ENCODE measurements around the gene NAIF1. TPM values are rescaled to one million over a fixed set of nuclear protein-coding genes. Genes with fewer than 3 reads are reported as not detected.

NAIF1 gene
- polyA plus RNA-seq, 1 donor from 2014 or later, result 9.9 TPM

DNA sequence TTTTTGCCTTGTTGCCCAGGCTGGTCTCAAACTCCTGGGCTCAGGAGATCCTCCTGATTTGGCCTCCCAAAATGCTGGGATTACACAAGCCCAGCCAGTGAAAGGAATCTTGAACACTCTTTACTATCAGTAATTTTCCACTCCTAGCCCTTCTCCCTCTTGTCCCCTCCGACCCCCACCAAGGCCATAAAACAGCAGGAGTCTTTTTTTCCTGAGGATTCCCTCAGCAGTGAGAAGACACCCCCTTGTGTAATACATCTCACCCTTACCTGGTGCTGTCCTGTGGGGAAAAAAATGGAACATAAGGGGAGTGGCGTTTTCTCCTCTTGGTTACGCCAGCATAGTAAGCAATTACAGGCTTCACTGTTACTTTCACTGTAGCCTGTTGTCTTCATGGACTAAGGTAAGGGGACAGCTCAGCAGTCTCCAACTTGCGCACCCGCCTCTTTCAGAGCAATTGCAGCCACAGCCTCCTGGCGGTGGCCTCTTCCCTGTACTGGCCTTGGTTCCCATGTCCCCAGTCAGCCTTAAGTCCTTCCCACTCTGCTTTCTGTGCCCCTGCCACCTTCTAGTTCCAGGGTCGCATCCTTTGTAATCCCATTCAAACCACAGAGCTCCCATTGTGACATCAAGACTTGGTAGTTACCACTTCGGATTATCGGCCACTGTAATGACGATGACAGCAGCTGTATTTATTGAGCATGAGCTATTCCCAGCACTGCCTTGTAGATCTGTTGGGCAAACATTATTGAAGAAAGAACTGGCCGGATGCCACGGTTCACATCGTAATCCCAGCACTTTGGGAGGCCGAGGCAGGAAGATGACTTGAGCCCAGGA lies 10.0 kb downstream of the NAIF1 start:
- Histone ChIP-seq H3K9me3 (ENCODE audit: low read length) (no peaks in the 10 kb centered on the region), H3K27ac (ENCODE audit: low read length) (no peak overlapping the region), H2AFZ (ENCODE audit: low read depth, low read length) (no peak overlapping the region), H3K36me3 (ENCODE audit: insufficient read depth, low read length) (no peaks in the 10 kb centered on the region), H3K9ac (ENCODE audit: low read length) (no peak overlapping the region), H3K4me3 (ENCODE audit: low read length) (no peak overlapping the region), H3K9me2 (ENCODE audit: insufficient read depth, low read length) (no peaks in the 10 kb centered on the region), H3K79me2 (replicated peaks; ENCODE audit: insufficient read depth, low read length) (no peaks in the 10 kb centered on the region), H3K27me3 (ENCODE audit: insufficient read depth, low read depth, low read length) (no peaks in the 10 kb centered on the region), H3F3A (ENCODE audit: insufficient read depth, low read length, poor library complexity, severe bottlenecking) (no peaks in the 10 kb centered on the region), H4K20me1 (ENCODE audit: insufficient read depth) (no peaks in the 10 kb centered on the region), H3K4me2 (ENCODE audit: low read length) (no peak overlapping the region)
- TF ChIP-seq, protein P1, sequence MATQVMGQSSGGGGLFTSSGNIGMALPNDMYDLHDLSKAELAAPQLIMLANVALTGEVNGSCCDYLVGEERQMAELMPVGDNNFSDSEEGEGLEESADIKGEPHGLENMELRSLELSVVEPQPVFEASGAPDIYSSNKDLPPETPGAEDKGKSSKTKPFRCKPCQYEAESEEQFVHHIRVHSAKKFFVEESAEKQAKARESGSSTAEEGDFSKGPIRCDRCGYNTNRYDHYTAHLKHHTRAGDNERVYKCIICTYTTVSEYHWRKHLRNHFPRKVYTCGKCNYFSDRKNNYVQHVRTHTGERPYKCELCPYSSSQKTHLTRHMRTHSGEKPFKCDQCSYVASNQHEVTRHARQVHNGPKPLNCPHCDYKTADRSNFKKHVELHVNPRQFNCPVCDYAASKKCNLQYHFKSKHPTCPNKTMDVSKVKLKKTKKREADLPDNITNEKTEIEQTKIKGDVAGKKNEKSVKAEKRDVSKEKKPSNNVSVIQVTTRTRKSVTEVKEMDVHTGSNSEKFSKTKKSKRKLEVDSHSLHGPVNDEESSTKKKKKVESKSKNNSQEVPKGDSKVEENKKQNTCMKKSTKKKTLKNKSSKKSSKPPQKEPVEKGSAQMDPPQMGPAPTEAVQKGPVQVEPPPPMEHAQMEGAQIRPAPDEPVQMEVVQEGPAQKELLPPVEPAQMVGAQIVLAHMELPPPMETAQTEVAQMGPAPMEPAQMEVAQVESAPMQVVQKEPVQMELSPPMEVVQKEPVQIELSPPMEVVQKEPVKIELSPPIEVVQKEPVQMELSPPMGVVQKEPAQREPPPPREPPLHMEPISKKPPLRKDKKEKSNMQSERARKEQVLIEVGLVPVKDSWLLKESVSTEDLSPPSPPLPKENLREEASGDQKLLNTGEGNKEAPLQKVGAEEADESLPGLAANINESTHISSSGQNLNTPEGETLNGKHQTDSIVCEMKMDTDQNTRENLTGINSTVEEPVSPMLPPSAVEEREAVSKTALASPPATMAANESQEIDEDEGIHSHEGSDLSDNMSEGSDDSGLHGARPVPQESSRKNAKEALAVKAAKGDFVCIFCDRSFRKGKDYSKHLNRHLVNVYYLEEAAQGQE (IDR thresholded peaks at IDR 0.05; ENCODE audit: borderline replicate concordance), result no peak
- no peak for TF ChIP-seq EZH2 (IDR thresholded peaks at IDR 0.05; ENCODE audit: borderline replicate concordance, insufficient read depth, low read length, poor library complexity, severe bottlenecking)
- no peak for TF ChIP-seq TAF1 (IDR thresholded peaks at IDR 0.05; ENCODE audit: low read depth)

DNA sequence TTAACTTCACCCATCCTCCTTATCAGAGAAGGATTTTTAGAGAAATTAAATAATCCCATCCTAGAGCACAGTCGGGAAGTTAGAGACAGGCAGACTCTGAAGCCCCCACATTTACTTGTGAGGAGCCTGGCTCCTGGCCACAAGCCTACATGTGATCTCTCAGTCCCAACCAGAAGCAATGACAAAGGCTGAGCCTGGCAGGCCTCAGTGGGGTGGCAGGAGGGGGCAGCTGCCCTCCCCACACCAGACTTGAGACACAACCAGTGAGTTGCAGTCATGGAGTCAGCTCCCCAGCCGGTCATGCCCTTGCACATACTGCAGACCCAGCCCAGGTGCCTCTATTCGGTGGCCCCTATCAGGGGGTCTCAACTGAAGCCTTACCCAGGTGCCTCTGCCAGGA lies 11.0 kb downstream of the NAIF1 start:
- H3K9ac ChIP-seq (ENCODE audit: low read length), result no peak overlapping the region
- no peaks in the 10 kb centered on the region for H3K27me3 ChIP-seq (ENCODE audit: insufficient read depth, low read depth, low read length)
- H3K27ac ChIP-seq (ENCODE audit: low read length), result no peak overlapping the region
- H3K9me3 ChIP-seq (ENCODE audit: low read length), result no peaks in the 10 kb centered on the region
- no peak overlapping the region for H2AFZ ChIP-seq (ENCODE audit: low read depth, low read length)
- no peaks in the 10 kb centered on the region for H3K9me2 ChIP-seq (ENCODE audit: insufficient read depth, low read length)
- no peaks in the 10 kb centered on the region for H3K36me3 ChIP-seq (ENCODE audit: insufficient read depth, low read length)
- no peaks in the 10 kb centered on the region for H3K79me2 ChIP-seq (replicated peaks; ENCODE audit: insufficient read depth, low read length)
- no peaks in the 10 kb centered on the region for H4K20me1 ChIP-seq (ENCODE audit: insufficient read depth)
- no peak overlapping the region for H3K4me2 ChIP-seq (ENCODE audit: low read length)
- H3K4me3 ChIP-seq (ENCODE audit: low read length), result no peak overlapping the region
- TF ChIP-seq, protein P1 (IDR thresholded peaks at IDR 0.05; ENCODE audit: borderline replicate concordance), result no peak
- no peak for TF ChIP-seq MXI1 (conservative IDR thresholded peaks at IDR 0.05; ENCODE audit: poor library complexity, severe bottlenecking)
- H3F3A ChIP-seq (ENCODE audit: insufficient read depth, low read length, poor library complexity, severe bottlenecking), result no peaks in the 10 kb centered on the region
